Stimulated activated naive CD8-positive, alpha-beta T cell treated with anti-CD3 and anti-CD28 coated beads, Interleukin-15, amount 100 ng/mL, for 72 hours (primary cell): ENCODE data around the gene RAET1L.
"Not testable (repeated sequence)": the region's sequence is repeated elsewhere in the genome, so short reads cannot be mapped to it uniquely, and the experiment has no call there.

Experiments
- ATAC-seq: fragments of 150-1000 bp; cut with Tn5 transposase; 2 replicates; pipeline ENCODE4 v1.10.0; 2021; ENCODE audit warnings: mild to moderate bottlenecking, moderate library complexity
- DNase-seq, 2 donors: peaks; one replicate each; pipeline ENCODE4 v3.0.0; 2021 to 2022
- H3K27ac Mint-ChIP-seq, 2 donors: one replicate each; pipeline ENCODE4 v1.8.0; 2022; ENCODE audit warnings: mild to moderate bottlenecking in 2 of 2, mixed read lengths in 2 of 2, moderate library complexity in 2 of 2
- H3K27me3 Mint-ChIP-seq: one replicate; pipeline ENCODE4 v1.8.0; 2022; ENCODE audit warnings: mixed read lengths
- H3K4me1 Mint-ChIP-seq: one replicate; pipeline ENCODE4 v1.8.0; 2022; ENCODE audit warnings: mild to moderate bottlenecking, mixed read lengths
- H3K4me3 Mint-ChIP-seq, 2 donors: one replicate each; pipeline ENCODE4 v1.8.0; 2022; ENCODE audit warnings: mild to moderate bottlenecking in 2 of 2, mixed read lengths in 2 of 2, moderate library complexity in 1 of 2
- H3K9me3 Mint-ChIP-seq, 2 donors: one replicate each; pipeline ENCODE4 v1.8.0; 2022; ENCODE audit warnings: mixed read lengths in 2 of 2

Gene RAET1L

GRCh38 chr6:149991838-149992237 is 33.5 kb downstream of the RAET1L start:
- Mint-ChIP-seq H3K9me3 (peaks cover 6 to 9% of the 10 kb centered on the region in 2 donors), H3K27me3 (peaks cover 99% of the 10 kb centered on the region), H3K27ac (no peak overlapping the region), H3K4me1 (peaks cover 41% of the 10 kb centered on the region), H3K4me3 (peak overlapping the region; percentile 85 to 90)
- ATAC-seq: no peak
- no peak for DNase-seq

- DNase-seq (peak in 1 of 2 donors; percentile 23), ATAC-seq (peak; percentile 78)
- Mint-ChIP-seq H3K4me1 (peaks cover 41% of the 10 kb centered on the region), H3K27me3 (peaks cover 99% of the 10 kb centered on the region), H3K4me3 (peak overlapping the region; percentile 85 to 90)
- H3K9me3 Mint-ChIP-seq, H3K27ac Mint-ChIP-seq: not testable (repeated sequence)
These were observed 33.9 kb downstream of the RAET1L start for GRCh38 chr6:149991472-149991795.

- Mint-ChIP-seq H3K9me3 (peaks cover 6 to 9% of the 10 kb centered on the region in 2 donors), H3K27ac (peak overlapping the region; percentile 36 to 89), H3K27me3 (peaks cover 99% of the 10 kb centered on the region), H3K4me1 (peaks cover 41% of the 10 kb centered on the region), H3K4me3 (peak overlapping the region; percentile 85 to 90)
- peak; percentile 81 for ATAC-seq
- peak; percentile 38 to 44 for DNase-seq
These were observed 34.5 kb downstream of the RAET1L start for GRCh38 chr6:149990661-149991471.

GRCh38 chr6:149990212-149990660 is 35.1 kb downstream of the RAET1L start:
- H3K27ac Mint-ChIP-seq: peak overlapping the region; percentile 36 to 89
- no peak for ATAC-seq

DNA sequence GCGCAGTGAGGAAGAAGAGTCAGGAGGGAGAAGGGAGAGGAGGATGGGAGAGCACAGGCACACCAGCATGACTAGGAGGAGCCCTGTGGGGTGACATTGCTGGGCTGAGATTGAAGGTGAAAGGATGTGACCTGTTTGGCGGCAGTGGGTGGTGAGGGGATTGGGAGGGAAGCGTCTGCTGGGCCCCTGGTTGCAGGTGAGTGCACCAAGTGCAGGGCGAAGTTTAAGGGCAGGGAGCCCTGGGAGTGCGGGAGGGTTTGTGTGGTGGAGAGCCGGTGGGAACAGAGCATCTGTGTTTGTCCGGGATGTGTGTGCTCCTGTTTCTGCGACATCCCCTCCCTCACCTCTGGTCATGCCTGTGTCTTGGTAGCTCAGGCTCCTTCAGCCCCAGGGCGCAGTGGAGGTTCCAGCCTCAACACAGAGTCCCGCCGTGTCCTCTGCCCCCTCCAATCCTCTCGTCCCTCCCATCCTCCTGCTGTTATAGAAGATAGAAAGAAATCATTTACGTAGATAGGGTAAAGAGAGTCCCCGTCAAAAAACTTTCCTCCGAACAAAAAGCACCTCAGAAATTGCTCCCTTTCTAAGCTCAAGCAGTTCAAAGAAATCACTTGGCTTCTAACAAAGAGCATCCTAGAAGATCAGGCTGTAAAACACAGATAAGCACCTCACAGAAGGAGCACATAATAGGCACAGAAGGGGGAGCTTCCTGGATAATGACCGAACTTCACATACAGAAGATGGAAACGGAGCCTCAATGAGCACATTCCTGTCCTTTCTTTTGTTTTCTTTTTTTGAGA is 36.6 kb downstream of the RAET1L start:
- H3K9me3 Mint-ChIP-seq: peaks cover 6 to 9% of the 10 kb centered on the region in 2 donors
- H3K27me3 Mint-ChIP-seq: peaks cover 99% of the 10 kb centered on the region
- DNase-seq (no peak), ATAC-seq (no peak)
- H3K4me1 Mint-ChIP-seq: peaks cover 41% of the 10 kb centered on the region
- H3K27ac Mint-ChIP-seq: no peak overlapping the region
- H3K4me3 Mint-ChIP-seq: peak overlapping the region in 1 of 2 donors; percentile 90

More at GRCh38 chr6:149990212-149990660, 35.1 kb downstream of the RAET1L start:
- Mint-ChIP-seq H3K4me3 (peak overlapping the region; percentile 85 to 90), H3K4me1 (peaks cover 43% of the 10 kb centered on the region), H3K9me3 (peaks cover 6 to 9% of the 10 kb centered on the region in 2 donors), H3K27me3 (peaks cover 99% of the 10 kb centered on the region)
- DNase-seq: no peak

DNA sequence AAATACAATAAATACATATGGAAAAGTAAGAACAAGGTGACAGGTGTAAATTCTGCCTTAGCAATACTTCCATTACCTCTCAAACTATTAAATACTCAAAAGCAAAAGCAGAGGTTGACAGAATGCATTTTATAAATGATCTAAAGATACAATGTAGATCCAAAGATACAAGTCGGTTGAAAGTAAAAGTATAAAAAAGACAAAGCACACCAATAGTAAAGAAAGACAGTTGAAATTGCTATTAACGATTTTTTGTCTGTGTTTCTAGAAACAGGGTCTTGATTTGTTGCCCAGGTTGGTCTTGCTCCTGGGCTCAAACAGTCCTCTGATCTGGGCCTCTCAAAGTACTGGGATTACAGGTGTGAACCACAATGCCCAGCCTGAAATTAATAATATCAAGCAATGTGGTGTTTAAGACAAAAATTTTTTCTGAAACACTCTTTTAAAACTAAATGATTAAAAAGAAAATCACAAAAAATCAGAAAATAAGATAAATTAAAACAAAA is 37.7 kb downstream of the RAET1L start:
- Mint-ChIP-seq H3K4me3 (no peak overlapping the region), H3K27ac (no peak overlapping the region), H3K4me1 (peaks cover 48% of the 10 kb centered on the region), H3K9me3 (peaks cover 6 to 9% of the 10 kb centered on the region in 2 donors), H3K27me3 (peaks cover 99% of the 10 kb centered on the region)
- ATAC-seq (no peak), DNase-seq (no peak)

- peaks cover 99% of the 10 kb centered on the region for H3K27me3 Mint-ChIP-seq
- DNase-seq (no peak), ATAC-seq (peak; percentile 21)
- no peak overlapping the region for H3K27ac Mint-ChIP-seq
- peaks cover 6 to 9% of the 10 kb centered on the region in 2 donors for H3K9me3 Mint-ChIP-seq
- no peak overlapping the region for H3K4me3 Mint-ChIP-seq
- H3K4me1 Mint-ChIP-seq: peaks cover 43% of the 10 kb centered on the region
These were observed 39.8 kb downstream of the RAET1L start for GRCh38 chr6:149985481-149985937.

- H3K27ac Mint-ChIP-seq: no peak overlapping the region
- DNase-seq (no peak), ATAC-seq (no peak)
- peaks cover 99% of the 10 kb centered on the region for H3K27me3 Mint-ChIP-seq
- peaks cover 6 to 9% of the 10 kb centered on the region in 2 donors for H3K9me3 Mint-ChIP-seq
- no peak overlapping the region for H3K4me3 Mint-ChIP-seq
- peaks cover 36% of the 10 kb centered on the region for H3K4me1 Mint-ChIP-seq
These were observed 40.6 kb downstream of the RAET1L start for GRCh38 chr6:149984773-149985172.

DNA sequence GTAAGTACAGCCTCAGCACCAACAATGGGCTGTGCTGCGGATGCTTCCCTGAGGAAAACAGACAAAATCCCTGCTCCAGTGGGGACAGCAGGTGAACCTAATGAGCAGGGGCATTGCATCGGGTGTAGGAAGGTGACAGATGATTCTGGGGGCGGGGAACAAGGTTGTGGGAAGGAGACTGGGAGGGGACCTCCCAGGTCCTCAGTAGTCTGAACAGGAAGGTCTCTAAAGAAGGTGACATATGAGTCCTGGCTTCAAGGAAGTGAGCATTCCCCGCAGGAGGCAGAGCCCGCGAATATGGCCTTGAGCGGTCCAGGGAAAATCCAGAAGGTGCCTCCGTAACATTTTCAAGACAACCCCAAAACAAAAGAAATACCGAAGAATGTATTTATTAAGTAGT is 42.2 kb downstream of the RAET1L start:
- Mint-ChIP-seq H3K4me3 (no peak overlapping the region), H3K27ac (no peak overlapping the region), H3K4me1 (peaks cover 23% of the 10 kb centered on the region), H3K9me3 (peaks cover 2 to 3% of the 10 kb centered on the region in 2 donors), H3K27me3 (peaks cover 99% of the 10 kb centered on the region)
- ATAC-seq: no peak
- no peak for DNase-seq

DNA sequence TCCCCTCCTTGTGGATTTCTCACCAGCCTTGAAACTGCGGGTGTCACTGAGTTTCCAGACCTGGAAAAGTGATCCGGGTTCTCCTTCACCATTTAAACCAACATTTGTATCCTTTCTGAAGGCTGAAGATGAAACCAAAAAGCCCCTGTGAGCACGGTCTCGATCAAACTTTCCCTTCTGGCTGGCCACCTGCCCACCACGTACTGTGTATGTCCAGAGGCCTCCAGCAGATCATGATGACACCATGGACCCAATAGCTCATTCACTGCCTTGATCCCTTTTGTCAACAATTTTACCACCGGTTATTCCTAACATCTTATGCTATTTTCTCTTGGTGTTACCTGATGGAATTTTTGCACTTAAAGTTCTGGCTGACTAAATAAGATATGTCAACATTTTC is 46.0 kb downstream of the RAET1L start:
- Mint-ChIP-seq H3K27ac (no peak overlapping the region), H3K4me1 (peaks cover 29% of the 10 kb centered on the region), H3K9me3 (no peaks in the 10 kb centered on the region), H3K27me3 (peaks cover 100% of the 10 kb centered on the region), H3K4me3 (no peak overlapping the region)
- DNase-seq (no peak), ATAC-seq (no peak)

GRCh38 chr6:149978610-149979009 is 46.7 kb downstream of the RAET1L start:
- no peak for ATAC-seq
- H3K27me3 Mint-ChIP-seq: peaks cover 100% of the 10 kb centered on the region
- H3K9me3 Mint-ChIP-seq: no peaks in the 10 kb centered on the region
- no peak for DNase-seq
- peaks cover 32% of the 10 kb centered on the region for H3K4me1 Mint-ChIP-seq
- no peak overlapping the region for H3K4me3 Mint-ChIP-seq
- H3K27ac Mint-ChIP-seq: no peak overlapping the region

GRCh38 chr6:149977221-149977620 is 48.1 kb downstream of the RAET1L start:
- no peak for ATAC-seq

GRCh38 chr6:149975400-149975799 is 49.9 kb downstream of the RAET1L start:
- DNase-seq (no peak), ATAC-seq (no peak)
- Mint-ChIP-seq H3K4me3 (no peak overlapping the region), H3K4me1 (peaks cover 17% of the 10 kb centered on the region), H3K9me3 (no peaks in the 10 kb centered on the region), H3K27me3 (peaks cover 93% of the 10 kb centered on the region), H3K27ac (no peak overlapping the region)

More at GRCh38 chr6:149977221-149977620, 48.1 kb downstream of the RAET1L start:
- DNase-seq: no peak
- H3K4me3 Mint-ChIP-seq: no peak overlapping the region
- no peaks in the 10 kb centered on the region for H3K9me3 Mint-ChIP-seq
- H3K4me1 Mint-ChIP-seq: peaks cover 26% of the 10 kb centered on the region
- H3K27ac Mint-ChIP-seq: no peak overlapping the region
- H3K27me3 Mint-ChIP-seq: peaks cover 98% of the 10 kb centered on the region

- H3K9me3 Mint-ChIP-seq: no peaks in the 10 kb centered on the region
- no peak for DNase-seq
- peaks cover 17% of the 10 kb centered on the region for H3K4me1 Mint-ChIP-seq
- no peak overlapping the region for H3K4me3 Mint-ChIP-seq
- ATAC-seq: peak; percentile 56
- peaks cover 93% of the 10 kb centered on the region for H3K27me3 Mint-ChIP-seq
- H3K27ac Mint-ChIP-seq: no peak overlapping the region
These were observed 50.5 kb downstream of the RAET1L start for GRCh38 chr6:149974825-149975224.

DNA sequence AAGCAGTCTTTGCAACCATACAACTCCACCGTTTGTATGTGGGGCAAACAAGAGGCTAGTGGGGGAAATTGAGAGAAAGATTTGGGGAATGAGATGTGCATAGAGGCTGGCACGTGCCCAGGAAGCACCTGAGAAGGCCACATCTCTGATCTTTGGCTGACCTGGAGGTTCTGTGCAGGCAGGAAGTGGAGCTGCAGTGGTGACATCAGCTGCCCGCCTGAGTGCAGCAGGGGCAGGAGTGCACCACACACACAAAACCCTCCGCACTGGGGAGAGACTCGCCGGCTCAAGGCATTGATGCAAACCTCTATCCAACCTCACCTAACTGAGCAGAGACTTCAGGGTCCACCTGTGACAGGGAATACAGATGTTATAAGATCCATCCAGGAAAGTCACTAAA is 50.9 kb downstream of the RAET1L start:
- DNase-seq, H3K4me3 Mint-ChIP-seq, H3K27ac Mint-ChIP-seq, H3K9me3 Mint-ChIP-seq: not testable (repeated sequence)
- H3K4me1 Mint-ChIP-seq: peaks cover 17% of the 10 kb centered on the region
- H3K27me3 Mint-ChIP-seq: peaks cover 93% of the 10 kb centered on the region
- peak; percentile 58 for ATAC-seq
